NCI-H345 (cell line): Measurements from ENCODE around the gene ADH1B.
"Not testable (repeated sequence)": the region's sequence is repeated elsewhere in the genome, so short reads cannot be mapped to it uniquely, and the experiment has no call there.

Experiments used
- DNase-seq: peaks from one replicate; lab custom pipeline; 2025; lab: John Stamatoyannopoulos, UW

Gene ADH1B

GRCh38 chr4:99321241-99322191, at the start of gene ADH1B:
ADH1B (minus strand) TSS chr4:99321401; CDS start chr4:99321331, 70 bp downstream.
- no peak for DNase-seq

- not testable (repeated sequence) for DNase-seq
These were observed 46.6 kb upstream of the ADH1B start for GRCh38 chr4:99367817-99368216.

DNA sequence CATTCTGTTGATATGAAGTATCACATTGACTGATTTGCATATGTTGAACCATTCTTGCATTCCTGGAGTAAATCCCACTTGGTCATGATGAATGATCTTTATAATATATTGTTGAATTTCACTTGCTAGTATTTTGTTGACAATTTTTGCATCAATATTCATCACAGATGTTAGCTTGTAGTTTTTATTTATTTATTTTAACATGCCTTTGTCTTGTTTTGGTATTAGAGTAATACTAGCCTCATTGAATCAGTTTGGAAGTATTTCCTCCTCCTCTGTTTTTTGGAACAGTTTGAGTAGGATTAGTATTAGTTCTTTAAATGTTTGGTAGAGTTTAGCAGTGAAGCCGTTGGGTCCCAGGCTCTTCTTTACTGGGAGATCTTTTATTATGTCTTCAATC, 45.3 kb upstream of the ADH1B start:
- DNase-seq, result no peak

GRCh38 chr4:99362768-99363167, 41.6 kb upstream of the ADH1B start:
- no peak for DNase-seq

DNA sequence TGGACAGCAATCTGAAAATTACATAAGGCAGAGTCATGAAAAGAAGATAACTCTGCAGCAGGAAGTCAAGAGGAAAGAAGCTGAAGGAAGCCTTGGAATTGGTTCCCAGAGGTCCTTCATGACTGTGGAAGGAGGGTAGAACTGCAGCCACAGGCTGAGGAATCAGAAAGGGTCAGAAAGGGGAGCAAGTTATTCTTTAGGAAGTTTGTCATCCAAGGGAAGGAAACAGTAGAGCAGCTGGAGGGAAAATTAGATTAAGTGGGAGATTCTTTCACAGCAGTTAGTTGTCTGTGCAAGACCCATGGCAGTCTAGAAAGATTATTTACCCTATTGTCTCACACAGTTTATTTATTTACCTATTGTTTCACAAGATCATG, 40.7 kb upstream of the ADH1B start:
- no peak for DNase-seq

DNA sequence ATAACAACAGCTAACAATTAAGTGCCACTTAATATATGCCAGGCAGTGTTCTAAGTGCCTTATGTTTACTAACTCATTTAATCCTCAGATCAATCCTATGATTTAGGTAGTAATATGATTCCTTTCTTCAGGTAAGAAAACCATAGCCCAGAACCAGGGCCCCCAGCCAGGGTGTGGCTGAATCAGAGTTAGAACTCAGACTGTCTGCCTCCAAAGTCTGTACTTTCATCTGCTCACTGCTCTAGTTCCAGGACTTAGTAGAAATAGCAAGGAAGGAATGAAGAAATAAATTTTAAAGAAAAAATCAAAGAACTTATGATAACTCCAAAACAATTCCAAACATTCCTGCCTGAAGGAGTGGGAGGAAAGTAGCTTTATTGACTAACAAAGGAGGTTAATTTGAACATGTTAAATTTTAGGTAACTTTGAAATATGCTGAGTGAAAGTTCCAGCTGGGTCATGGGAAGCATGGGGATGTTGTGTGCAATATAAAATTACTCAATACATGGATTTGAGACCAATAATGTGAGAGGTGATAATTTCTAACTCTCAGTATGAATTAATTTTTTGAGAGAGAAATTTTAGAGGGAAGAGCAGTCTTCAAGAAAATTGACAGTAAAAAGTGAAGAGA, 40.2 kb upstream of the ADH1B start:
- no peak for DNase-seq

GRCh38 chr4:99359480-99360204, 38.4 kb upstream of the ADH1B start:
- DNase-seq, result no peak

- DNase-seq, result no peak
These were observed 36.7 kb upstream of the ADH1B start for GRCh38 chr4:99357948-99358347.

DNA sequence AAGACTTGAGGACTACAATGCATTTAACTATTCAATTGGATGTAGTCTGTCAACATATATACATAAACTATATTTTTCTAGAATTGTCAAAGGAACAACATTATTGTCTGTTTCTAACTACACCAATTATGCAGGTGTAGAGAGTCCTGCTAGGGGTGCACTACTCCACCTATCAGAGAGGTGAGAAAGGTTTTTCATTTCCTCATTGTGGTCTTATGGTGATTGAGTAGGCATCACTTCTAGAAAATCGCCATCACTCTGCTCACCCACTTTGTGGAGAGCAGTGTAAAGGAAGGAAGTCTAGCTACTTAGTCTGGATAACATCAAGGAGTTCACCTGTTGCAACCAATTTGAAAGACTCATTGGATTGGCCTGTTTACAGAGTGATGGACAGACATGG, 35.8 kb upstream of the ADH1B start:
- DNase-seq, result no peak

DNA sequence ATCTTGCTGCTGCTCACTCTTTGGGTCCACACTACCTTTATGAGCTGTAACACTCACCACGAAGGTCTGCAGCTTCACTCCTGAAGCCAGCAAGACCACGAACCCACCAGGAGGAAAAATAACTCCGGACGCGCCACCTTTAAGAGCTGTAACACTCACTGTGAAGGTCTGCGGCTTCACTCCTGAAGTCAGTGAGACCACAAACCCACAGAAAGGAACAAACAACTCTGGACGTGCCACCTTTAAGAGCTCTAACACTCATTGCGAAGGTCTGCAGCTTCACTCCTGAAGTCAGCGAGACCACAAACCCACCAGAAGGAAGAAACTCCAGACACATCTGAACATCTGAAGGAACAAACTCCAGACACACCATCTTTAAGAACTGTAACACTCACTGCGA, 34.9 kb upstream of the ADH1B start:
- not testable (repeated sequence) for DNase-seq

- DNase-seq, result no peak
These were observed 31.7 kb upstream of the ADH1B start, which contains the start of gene ADH1C for GRCh38 chr4:99352602-99353537. ADH1C (minus strand) TSS chr4:99352746; CDS start chr4:99352675, 71 bp downstream.

- no peak for DNase-seq
These were observed 30.3 kb upstream of the ADH1B start for GRCh38 chr4:99351487-99351886.

DNA sequence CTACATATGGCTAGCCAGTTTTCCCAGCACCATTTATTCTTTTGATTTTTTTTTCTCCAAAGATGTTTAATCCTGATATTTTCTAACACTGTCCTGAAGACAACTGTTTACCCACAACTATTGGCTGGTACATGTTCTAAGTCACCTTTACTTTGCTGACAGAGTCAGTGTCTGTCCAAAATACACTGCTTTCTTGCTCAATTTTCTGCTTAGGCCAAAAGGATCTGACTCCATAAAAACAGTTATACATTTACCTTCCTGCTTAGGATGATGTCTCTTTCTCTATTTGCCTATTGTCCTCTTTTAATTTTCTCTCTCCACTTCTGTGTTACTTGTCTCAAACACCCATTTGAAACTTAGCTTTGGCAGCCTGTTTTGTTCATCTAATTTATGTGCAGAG, 28.1 kb upstream of the ADH1B start:
- DNase-seq, result no peak

- not testable (repeated sequence) for DNase-seq
These were observed 21.4 kb upstream of the ADH1B start for GRCh38 chr4:99342624-99343023.

DNA sequence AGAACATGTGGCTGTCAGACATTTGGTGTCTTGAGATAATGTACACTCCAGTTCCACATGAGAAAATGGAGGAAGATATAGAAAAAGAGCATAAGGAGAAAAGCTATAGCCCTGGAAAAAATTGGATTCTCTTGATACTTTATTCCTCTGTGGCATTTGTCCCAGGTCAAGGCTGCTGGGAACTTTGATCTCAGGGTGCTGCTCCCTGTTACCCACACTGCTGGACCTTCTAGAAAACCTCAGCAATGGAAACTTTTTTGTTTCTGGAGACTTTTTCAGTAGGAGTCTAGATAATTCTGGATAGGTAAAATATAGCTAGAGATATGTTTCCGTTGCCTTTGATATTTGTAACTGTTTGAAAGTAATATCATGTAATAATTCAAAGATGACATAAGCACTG, 20.2 kb upstream of the ADH1B start:
- DNase-seq, result no peak

- DNase-seq, result no peak
These were observed 18.0 kb upstream of the ADH1B start for GRCh38 chr4:99339172-99339571.

DNA sequence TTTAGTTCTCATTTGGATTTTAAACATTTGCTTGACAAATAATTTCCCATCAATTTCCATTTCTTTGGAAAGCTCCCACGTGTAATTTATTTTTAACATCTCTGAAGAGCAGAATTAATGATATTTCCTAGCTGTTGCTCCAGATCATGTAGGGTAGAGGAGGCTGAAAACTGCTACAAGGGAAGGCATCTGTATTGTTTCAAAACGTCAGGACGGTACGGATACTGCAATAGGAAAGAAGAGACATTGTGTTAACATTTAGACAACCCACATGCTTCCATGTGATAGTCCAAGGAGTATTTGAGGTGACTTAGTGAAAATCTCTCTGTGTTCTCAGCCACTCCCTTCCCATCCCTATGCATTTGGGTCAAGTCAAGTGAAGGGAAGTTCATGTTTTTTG, 15.4 kb upstream of the ADH1B start:
- DNase-seq, result no peak

- no peak for DNase-seq
These were observed 13.7 kb upstream of the ADH1B start for GRCh38 chr4:99334880-99335279.

DNA sequence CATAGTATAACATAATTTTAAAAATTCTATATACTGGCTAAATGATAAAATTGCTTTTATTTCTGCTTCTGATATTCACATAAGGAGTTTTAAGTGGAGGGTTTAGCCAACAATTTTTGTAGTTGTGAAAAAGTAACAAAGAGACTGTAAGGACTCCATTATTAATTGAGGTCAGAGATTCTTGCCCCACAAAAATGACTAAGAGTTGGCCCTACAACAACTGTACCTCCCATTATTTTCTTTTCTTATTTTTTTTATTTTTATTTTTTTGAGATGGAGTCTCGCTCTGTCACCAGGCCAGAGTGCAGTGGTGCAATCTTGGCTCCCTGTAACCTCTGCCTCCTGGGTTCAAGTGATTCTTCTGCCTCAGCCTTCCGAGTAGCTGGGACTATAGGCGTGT, 9.4 kb upstream of the ADH1B start:
- DNase-seq, result no peak

GRCh38 chr4:99329876-99330275, 8.7 kb upstream of the ADH1B start:
- no peak for DNase-seq

DNA sequence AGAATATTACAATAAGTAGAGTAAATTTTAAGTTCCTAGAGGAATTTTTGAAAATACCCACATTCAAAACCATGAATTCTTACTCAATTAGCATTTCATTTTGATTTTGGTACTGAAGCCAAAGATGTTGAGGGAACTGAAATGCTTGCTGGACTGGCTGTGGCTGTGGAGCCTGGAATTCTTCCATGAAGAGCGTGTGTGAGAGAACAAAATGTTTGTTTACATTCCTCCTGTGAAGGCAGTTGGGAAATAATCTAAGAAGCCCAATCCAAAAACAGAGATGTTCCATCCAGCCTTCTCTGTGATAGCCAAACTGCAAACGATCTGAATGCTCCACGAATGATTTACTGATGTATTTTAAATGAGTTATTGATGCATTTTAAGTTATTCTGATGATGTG, 3.8 kb upstream of the ADH1B start:
- no peak for DNase-seq

GRCh38 chr4:99324361-99324760, 3.2 kb upstream of the ADH1B start:
- DNase-seq, result no peak
